Measurements from ENCODE around the gene CXCL14. TPM values are rescaled to one million over a fixed set of nuclear protein-coding genes. Genes with fewer than 3 reads are reported as not detected.

CXCL14 gene
- total RNA-seq, 6 experiments from 2014 or later, result 2.3 to 12.2 (median 3.8) TPM

- no peaks in the 10 kb centered on the region for H3K36me3 ChIP-seq
- DNase-seq, result no peak
- H3K9me3 ChIP-seq, result no peaks in the 10 kb centered on the region
- peaks cover 0 to 23% of the 10 kb centered on the region in 2 donors for H3K27me3 ChIP-seq
- H3K4me3 ChIP-seq, result no peak overlapping the region
- intact Hi-C loops (cut with DNase I), result no loop called here
- no peak overlapping the region for H3K27ac ChIP-seq
- 39% methylated on average over 3 of the region's 4 CpGs for whole genome bisulfite sequencing (ENCODE audit: insufficient coverage, low coverage, low lambda C conversion rate, missing lambda C conversion rate)
- no peak for TF ChIP-seq CTCF (IDR thresholded peaks at IDR 0.05)
- no peak for ATAC-seq
- H3K4me1 ChIP-seq, result peaks cover 0 to 31% (median 6%) of the 10 kb centered on the region in 4 donors
Measured at GRCh38 chr5:135539430-135540005, 39.3 kb downstream of the CXCL14 start.

DNA sequence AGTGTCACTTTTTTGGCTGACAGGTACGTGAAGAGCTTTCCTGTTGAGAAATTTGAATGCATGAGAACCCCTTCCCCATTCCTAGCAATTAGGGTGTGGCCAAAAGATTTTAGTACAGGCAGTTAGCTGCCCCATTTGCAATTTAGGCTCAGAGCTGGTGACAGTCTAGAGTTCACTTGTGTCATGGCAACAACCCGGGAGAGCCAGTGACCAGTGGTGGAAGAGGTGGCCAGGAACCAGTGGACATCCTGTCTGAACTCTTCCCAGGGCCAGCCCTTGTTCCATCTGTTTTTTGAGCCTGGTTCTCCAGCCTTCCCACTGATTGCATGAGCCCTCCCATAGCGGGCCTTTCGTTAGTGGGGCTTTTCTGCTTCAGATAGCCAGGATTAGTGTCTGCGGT lies 40.5 kb downstream of the CXCL14 start:
- no peak overlapping the region for H3K4me3 ChIP-seq
- no peaks in the 10 kb centered on the region for H3K36me3 ChIP-seq
- intact Hi-C loops (cut with DNase I), result no loop called here
- no peak overlapping the region for H3K27ac ChIP-seq
- peaks cover 0 to 18% (median under 1%) of the 10 kb centered on the region in 4 donors for H3K4me1 ChIP-seq
- ATAC-seq (no peak), DNase-seq (no peak)
- TF ChIP-seq POLR2A (IDR thresholded peaks at IDR 0.05), result no peak
- no peak for TF ChIP-seq CTCF (IDR thresholded peaks at IDR 0.05)
- 66% methylated on average over 4 of the region's 5 CpGs for WGBS (ENCODE audit: insufficient coverage, low coverage, low lambda C conversion rate, missing lambda C conversion rate)
- peaks cover 0 to 10% of the 10 kb centered on the region in 2 donors for H3K27me3 ChIP-seq
- no peaks in the 10 kb centered on the region for H3K9me3 ChIP-seq

DNA sequence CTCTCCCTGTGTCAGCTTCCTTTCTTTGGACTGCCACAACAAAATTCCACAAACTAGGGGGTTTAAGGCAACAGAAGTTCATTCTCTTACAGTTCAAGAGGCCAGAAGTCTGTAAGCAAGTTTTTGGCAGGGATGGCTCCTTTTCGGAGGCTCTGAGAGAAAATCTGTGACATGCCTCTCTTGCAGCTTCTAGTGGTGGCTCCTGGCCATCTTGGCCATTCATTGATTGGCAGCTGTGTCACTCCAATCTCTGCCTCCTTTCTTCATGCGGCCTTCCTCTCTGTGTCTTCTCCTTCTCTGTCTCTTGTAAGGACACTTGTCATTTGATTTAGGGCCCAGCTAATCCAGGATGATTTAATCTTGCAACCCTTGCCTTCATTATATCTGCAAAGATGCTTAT lies 41.0 kb downstream of the CXCL14 start:
- no peak for ATAC-seq
- peaks cover 0 to 8% of the 10 kb centered on the region in 2 donors for H3K27me3 ChIP-seq

DNA sequence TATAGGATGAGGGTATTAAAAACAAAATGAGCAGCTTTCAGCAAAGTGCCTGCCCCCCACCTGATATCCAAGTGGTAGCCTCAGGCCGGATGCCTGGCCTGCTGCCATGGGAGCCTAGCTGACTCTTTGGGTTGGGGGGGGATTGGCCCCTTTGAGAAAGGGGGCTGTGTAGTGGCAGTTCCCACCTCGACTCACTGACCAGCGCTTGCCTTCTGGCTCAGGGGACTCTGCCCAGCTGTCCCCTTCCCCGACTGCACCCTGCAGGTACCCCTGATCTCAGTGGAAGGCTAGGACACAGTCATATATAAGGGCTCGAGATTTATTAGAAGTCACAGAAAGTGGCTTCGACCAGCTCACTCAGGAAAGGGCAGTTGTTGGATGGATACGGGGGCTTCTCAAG lies 41.5 kb downstream of the CXCL14 start:
- peaks cover 0 to 16% (median 0%) of the 10 kb centered on the region in 4 donors for H3K4me1 ChIP-seq
- no peaks in the 10 kb centered on the region for H3K9me3 ChIP-seq
- DNase-seq, result no peak
- 89% methylated on average over 1 of the region's 7 CpGs for WGBS (ENCODE audit: insufficient coverage, low coverage, low lambda C conversion rate, missing lambda C conversion rate)
- TF ChIP-seq POLR2A (IDR thresholded peaks at IDR 0.05) (no peak), CTCF (IDR thresholded peaks at IDR 0.05) (no peak)
- H3K36me3 ChIP-seq, result no peaks in the 10 kb centered on the region
- no peak for ATAC-seq
- intact Hi-C loops (cut with DNase I), result no loop called here
- H3K27ac ChIP-seq, result no peak overlapping the region
- no peak overlapping the region for H3K4me3 ChIP-seq
- H3K27me3 ChIP-seq, result peaks cover 0 to 8% of the 10 kb centered on the region in 2 donors

More for the DNA sequence above, 41.0 kb downstream of the CXCL14 start:
- intact Hi-C loops (cut with DNase I), result no loop called here
- Histone ChIP-seq H3K27ac (no peak overlapping the region), H3K4me3 (no peak overlapping the region), H3K4me1 (peaks cover 0 to 16% (median 0%) of the 10 kb centered on the region in 4 donors), H3K36me3 (no peaks in the 10 kb centered on the region), H3K9me3 (no peaks in the 10 kb centered on the region)
- no peak for TF ChIP-seq CTCF (IDR thresholded peaks at IDR 0.05)
- TF ChIP-seq POLR2A (IDR thresholded peaks at IDR 0.05), result no peak
- DNase-seq, result no peak
- WGBS (ENCODE audit: insufficient coverage, low coverage, low lambda C conversion rate, missing lambda C conversion rate), result 48% methylated on average over 2 of the region's 2 CpGs
